Retinal pigment epithelial cell (primary cell): ENCODE results near the gene LANCL3.
"Not testable (repeated sequence)": the region's sequence is repeated elsewhere in the genome, so short reads cannot be mapped to it uniquely, and the experiment has no call there.

Source experiments
- DNase-seq: peaks from one replicate; pipeline ENCODE4 v3.0.0-alpha.2; 2010; ENCODE audit warnings: low read depth
- H3K4me3 ChIP-seq: 2 replicates; pipeline ENCODE4 v1.5.1; 2011; ENCODE audit warnings: mild to moderate bottlenecking, low read length, control low read depth, moderate library complexity
- TF ChIP-seq, protein P1 (sequence below): conservative IDR thresholded peaks from 2 replicates; pipeline ENCODE4 v1.5.1; 2011; ENCODE audit warnings: low read depth, low read length, control low read depth, inconsistent platforms

LANCL3 gene

DNA sequence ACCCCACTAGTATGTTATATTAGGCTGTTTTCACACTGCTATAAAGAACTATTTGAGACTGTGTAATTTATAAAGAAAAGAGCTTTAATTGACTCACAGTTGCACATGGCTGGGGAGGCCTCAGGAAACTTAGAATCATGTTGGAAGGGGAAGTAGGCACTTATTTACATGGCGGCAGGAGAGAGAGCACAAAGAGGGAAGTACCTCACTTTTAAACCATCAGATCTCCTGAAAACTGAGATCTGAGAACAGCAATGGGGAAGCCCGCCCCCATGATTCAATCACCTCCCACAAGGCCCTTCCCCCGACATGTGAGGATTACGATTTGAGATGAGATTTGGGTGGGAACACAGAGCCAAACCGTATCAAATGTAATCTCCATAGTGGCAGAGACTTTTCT lies 68.7 kb downstream of the LANCL3 start:
- no peak for DNase-seq
- TF ChIP-seq, protein P1, sequence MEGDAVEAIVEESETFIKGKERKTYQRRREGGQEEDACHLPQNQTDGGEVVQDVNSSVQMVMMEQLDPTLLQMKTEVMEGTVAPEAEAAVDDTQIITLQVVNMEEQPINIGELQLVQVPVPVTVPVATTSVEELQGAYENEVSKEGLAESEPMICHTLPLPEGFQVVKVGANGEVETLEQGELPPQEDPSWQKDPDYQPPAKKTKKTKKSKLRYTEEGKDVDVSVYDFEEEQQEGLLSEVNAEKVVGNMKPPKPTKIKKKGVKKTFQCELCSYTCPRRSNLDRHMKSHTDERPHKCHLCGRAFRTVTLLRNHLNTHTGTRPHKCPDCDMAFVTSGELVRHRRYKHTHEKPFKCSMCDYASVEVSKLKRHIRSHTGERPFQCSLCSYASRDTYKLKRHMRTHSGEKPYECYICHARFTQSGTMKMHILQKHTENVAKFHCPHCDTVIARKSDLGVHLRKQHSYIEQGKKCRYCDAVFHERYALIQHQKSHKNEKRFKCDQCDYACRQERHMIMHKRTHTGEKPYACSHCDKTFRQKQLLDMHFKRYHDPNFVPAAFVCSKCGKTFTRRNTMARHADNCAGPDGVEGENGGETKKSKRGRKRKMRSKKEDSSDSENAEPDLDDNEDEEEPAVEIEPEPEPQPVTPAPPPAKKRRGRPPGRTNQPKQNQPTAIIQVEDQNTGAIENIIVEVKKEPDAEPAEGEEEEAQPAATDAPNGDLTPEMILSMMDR = no peak
- H3K4me3 ChIP-seq = no peak overlapping the region

DNA sequence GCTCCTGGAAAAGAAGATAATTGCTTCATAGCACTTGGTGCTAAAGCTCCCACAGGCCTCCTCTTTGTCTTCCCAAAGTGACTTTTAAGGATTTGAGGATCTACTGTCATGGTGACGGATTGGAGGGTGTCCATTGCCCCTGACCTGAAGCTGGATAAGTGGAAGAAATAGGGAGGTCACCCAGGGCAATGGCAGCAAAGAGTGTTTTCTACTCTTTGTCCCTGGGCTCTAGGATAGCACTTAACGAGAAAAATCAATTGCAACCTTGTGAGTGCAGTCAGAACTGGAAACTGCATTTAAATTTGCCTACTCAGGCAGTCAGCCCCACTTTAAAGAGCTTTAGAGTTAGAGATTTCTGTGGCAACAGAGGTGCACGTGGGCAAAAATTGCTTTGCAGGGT lies 70.4 kb downstream of the LANCL3 start:
- TF ChIP-seq, protein P1 = no peak
- H3K4me3 ChIP-seq = no peak overlapping the region
- no peak for DNase-seq

DNA sequence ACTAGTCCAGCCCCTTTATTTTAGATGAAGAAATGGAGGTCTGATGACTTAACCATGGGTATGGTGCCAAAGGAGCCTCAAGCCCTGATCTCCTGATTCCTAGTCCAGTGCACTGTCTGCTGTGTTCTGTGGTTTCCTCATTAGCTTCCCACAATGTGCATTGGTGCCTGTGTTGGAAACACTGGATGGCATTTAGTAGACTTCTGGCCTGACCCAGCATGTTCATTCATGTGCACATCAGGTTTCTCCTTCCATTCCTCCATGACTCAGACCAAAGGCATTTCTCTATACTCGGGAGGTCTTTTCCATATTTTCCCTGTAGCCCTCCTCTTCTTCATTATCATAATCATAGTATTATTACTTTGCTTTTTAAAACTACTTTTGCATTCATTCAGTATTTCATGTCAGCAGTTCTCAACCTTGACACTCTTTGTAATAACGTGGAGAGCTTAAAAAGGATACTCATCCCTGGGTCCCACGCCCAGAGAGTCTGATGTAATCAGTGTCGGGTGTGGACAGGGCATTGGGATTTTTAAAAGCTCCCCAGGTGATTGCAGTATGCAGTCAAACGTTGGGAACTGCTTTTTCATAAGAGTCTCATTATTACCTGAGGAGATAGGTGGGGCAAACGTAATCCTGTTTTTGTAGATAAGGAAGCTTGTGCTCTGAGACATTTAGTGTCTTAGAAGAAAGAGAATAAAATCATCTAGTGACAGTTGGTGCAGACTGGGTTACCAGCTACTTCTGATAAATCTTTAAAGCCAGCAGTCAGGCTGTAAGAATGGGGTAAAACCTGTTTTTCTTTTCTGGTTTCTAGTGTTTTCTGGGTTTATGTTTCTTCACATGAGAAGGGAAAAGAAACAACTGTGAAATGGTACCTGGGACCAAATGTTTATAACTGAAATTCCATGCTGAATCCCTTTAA lies 73.2 kb downstream of the LANCL3 start:
- TF ChIP-seq, protein P1 = no peak
- DNase-seq = no peak
- H3K4me3 ChIP-seq = no peak overlapping the region

DNA sequence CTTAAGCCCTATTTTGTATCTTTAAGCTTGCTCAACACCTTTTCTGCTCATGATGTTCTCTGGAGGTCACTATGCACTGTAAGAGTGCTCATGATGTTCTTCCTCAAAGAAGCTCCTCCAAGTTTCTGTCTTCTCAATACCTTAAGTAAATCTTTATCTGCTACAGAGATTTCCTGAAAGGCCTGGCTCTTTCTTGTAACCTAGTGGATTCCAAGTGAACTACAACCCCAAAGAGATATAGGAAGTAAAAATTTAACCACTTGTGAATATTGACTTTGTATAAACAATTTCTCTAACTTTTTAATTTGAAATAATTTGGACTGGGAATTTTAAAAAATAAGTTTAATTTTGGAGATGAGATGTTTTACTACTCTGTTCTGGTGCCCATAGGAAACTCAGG lies 74.8 kb downstream of the LANCL3 start:
- no peak overlapping the region for H3K4me3 ChIP-seq
- TF ChIP-seq, protein P1 = peak; percentile 26

DNA sequence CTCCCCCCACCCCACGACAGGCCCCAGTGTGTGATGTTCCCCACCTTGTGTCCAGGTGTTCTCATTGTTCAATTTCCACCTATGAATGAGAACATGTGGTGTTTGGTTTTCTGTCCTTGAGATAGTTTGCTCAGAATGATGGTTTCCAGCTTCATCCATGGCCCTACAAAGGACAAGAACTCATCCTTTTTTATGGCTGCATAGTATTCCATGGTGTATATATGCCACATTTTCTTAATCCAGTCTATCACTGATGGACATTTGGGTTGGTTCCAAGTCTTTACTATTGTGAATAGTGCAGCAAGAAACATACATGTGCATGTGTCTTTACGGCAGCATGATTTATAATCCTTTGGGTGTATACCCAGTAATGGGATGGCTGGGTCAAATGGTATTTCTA lies 79.4 kb downstream of the LANCL3 start:
- not testable (repeated sequence) for DNase-seq, H3K4me3 ChIP-seq

More for the DNA sequence above, 74.8 kb downstream of the LANCL3 start:
- no peak for DNase-seq

DNA sequence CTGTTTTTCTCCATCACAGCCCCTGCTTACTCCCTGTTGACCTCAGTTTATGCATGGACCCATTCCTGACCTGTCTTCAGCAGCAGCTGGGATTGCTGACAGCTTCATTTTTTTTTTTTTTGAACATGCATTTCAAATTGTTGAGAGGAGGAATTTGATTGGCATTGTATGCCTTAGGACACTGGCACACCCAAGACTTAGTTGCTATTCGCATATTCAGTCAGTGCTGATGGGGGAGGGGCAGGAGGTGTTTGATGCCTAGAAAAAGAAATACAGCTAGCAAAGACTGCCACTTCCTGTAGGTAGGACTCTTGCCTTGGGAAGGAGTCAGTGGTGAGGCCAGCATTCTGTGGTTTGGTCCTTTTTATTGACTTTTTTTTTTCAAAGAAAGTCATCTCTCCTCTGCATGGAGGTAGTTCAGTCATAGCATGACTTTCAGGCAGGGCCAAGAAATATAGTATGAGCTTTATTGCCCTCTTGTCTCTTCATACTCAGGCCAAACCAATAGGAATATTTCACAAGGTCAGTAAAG lies 80.5 kb downstream of the LANCL3 start:
- TF ChIP-seq, protein P1 = no peak
- no peak overlapping the region for H3K4me3 ChIP-seq
- no peak for DNase-seq

DNA sequence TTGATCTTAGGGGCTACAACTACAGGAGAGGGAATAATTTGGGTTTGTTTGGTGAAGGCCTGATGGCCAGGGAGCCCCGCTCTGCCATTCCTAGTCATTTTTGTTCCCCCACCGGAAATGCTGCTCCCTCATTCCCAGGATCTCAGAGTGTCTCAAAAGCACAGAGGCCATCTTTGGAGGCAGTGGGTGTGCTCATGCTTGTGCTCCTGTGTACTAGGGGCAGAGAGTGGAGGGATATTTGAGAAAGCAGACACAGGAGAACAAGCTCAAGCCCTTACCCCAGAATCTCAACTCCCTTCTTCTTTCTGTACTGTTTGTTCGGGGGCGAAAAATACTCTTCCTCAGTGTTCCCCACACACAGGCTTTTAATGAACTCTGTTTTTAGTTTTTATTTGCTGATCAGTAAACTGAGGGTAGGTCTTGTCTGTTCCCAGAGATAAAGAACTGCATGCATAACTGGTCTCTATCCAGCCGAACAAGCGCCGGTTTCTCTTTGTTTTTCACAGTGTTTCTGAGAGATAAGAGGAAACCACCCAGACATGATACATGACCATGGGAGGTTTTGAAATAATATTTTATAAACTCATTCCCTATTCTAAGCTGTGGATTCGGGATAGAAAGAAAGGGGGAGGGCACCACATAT lies 81.2 kb downstream of the LANCL3 start:
- TF ChIP-seq, protein P1 = no peak
- no peak for DNase-seq
- no peak overlapping the region for H3K4me3 ChIP-seq
